Activated naive CD8-positive, alpha-beta T cell treated with anti-CD3 and anti-CD28 coated beads for 36 hours (primary cell): ENCODE measurements around the gene ELL. TPM values are rescaled to one million over a fixed set of nuclear protein-coding genes. Genes with fewer than 3 reads are reported as not detected.
A peak's percentile ranks its signal among the peaks of the same experiment; 100 is the strongest.

ENCODE experiments used
- DNase-seq: peaks from one replicate; pipeline ENCODE4 v3.0.0; 2021
- H3K27ac Mint-ChIP-seq: one replicate; pipeline ENCODE4 v1.8.0; 2022; ENCODE audit warnings: mild to moderate bottlenecking, moderate library complexity, mixed read lengths
- H3K27me3 Mint-ChIP-seq: one replicate; pipeline ENCODE4 v1.8.0; 2022; ENCODE audit warnings: mild to moderate bottlenecking, mixed read lengths
- H3K36me3 Mint-ChIP-seq: one replicate; pipeline ENCODE4 v1.8.0; 2021; ENCODE audit warnings: mild to moderate bottlenecking, mixed read lengths
- H3K4me1 Mint-ChIP-seq: one replicate; pipeline ENCODE4 v1.8.0; 2021; ENCODE audit warnings: mixed read lengths
- H3K4me3 Mint-ChIP-seq: one replicate; pipeline ENCODE4 v1.8.0; 2022; ENCODE audit warnings: mild to moderate bottlenecking, moderate library complexity, mixed read lengths
- H3K9me3 Mint-ChIP-seq: one replicate; pipeline ENCODE4 v1.8.0; 2022; ENCODE audit warnings: mixed read lengths
- total RNA-seq, 2 experiments: library from RNA; stranded (reverse); gene quantifications; one replicate each; pipeline ENCODE4 v1.2.3, GENCODE V29; 2021

The ELL gene
- total RNA-seq, 2 experiments from 2014 or later = 20.0 to 21.0 TPM

DNA sequence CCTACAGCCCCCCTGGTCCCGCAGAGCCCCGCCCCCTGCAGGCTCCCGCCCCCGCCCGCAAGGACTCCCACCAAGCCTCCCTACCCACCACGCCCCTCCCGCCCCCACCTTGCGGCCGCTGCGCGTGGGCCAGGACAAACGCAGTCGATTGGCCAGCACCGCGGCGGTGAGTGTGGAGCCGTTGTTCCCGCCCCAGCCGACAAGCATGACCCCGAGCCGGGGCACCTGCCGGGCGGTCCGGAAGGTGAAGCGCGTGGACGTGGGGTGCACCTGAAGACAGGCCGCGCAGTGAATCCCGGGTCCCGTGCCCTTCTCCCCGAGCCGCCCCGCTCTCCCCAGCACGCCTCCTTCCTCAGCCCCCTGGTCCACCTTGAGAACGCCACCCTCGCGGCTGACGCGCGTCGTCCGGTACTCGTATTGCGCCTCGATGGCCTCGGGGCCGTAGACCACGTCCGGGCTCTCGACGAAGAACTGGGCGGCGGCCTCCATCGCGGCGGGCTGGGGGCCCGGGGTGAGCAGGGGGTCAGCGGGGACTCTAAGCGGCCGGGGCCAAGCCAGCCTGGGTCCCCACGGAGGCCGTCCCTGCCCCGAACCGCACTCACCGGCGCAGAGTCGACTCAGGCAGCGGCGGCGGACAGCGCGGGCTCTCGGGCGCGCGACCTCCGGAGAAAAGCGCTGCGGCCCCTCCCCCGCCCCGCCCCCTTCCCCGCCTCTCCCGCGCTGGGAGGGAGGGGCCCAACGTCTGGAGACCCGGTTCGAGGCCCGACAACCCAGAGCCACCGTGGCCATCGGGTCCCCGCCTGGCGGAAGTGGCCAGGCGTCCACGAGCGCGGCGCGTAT is 84.2 kb downstream of the ELL start, which contains the start of gene ISYNA1:
ISYNA1 (minus strand) TSS at position 643 of the 840 bp plus-strand sequence; CDS start at position 489, 154 bp downstream.
- Mint-ChIP-seq H3K27ac (peak within 1 kb of the TSS; percentile 20), H3K9me3 (peaks cover 3% of the 10 kb centered on the region)

DNA sequence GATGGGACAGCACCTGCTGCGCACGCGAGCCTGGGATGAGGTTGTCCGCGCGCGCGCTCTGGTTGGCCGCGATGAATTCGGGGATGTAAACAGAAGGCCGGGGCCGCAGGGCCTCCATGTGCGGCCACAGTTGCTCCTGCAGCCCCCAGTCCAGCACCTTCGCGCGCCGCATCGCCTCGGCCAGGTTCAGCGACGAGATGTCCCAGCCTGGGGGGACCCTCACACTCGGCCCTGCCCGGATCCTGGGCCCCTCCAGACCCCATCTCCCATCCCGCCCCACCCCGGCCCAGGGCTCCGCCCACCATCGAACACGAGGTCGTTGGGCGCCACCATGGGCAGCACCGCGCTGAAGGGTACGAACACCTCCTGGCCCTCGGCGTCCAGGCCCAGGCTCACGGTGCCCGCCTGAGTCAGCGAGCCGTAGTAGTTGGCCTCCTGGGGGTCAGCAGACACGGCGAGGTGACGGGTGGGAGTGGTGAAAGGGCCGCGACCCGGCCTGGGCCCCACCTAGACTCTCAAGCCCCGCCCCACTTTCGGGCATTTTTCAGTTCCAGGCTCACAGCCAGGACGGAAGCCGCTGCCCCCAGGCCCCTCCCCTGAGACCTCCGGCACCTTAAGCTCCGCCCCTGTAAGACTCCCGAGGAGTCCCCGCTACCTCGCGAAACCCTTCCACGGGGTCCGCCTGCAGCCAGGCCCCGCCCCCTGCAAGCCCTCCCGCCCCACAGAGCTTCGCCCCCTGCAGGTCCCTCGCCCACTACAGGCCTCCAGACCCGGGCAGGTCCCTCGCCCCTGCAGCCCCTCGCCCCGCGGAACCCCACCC is 85.0 kb downstream of the ELL start:
- peak; percentile 88 for DNase-seq
- H3K36me3 Mint-ChIP-seq = peaks cover 9% of the 10 kb centered on the region
- H3K4me1 Mint-ChIP-seq = peaks cover 29% of the 10 kb centered on the region
- peak overlapping the region; percentile 50 for H3K27ac Mint-ChIP-seq
- peak overlapping the region; percentile 69 for H3K4me3 Mint-ChIP-seq
- no peaks in the 10 kb centered on the region for H3K9me3 Mint-ChIP-seq
- H3K27me3 Mint-ChIP-seq = no peaks in the 10 kb centered on the region

More for the DNA sequence above, 84.2 kb downstream of the ELL start, which contains the start of gene ISYNA1:
- DNase-seq = peak; percentile 69
- peaks cover 14% of the 10 kb centered on the region for H3K36me3 Mint-ChIP-seq
- H3K27me3 Mint-ChIP-seq = no peaks in the 10 kb centered on the region
- peaks cover 29% of the 10 kb centered on the region for H3K4me1 Mint-ChIP-seq
- peak within 1 kb of the TSS; percentile 69 for H3K4me3 Mint-ChIP-seq

DNA sequence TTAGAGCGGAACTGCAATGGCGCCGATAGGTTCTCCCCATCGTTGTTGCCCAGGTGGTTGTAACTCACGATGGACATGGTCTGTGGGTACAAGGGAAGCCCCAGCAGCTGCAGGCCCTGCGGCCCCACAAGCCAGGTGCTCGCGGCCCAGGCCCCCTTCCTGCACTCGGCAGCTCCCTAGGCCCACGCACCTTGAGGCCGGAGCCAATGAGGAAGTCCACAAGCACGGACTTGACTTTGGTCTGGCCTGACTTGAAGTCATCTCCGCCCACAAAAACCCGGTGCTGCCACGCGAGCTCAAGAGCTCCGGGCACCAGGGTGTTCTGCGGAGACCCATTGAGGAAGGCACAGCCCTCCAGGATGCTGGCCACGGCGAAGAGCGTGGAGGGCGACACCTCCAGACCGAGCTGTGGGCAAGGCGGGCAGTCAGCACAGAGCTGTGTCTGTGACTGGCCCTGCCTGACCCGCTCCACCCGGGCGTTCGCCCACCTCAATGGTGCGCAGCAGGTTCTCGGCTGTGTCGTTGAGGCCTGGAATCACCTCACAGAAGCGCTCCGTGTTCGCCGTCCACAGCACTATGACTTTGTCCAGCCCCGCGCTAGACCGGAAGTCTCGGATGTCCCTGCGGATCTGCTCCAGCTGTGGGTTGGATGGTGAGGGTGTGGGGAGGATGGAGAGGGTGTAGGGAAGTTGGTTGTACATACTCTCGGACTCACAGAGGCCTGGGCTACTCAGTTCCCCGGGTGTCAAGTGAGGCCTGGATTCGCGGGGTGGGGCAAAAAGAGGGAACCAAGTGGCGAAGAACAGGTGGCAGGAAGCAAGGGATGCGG is 85.8 kb downstream of the ELL start:
- no peaks in the 10 kb centered on the region for H3K9me3 Mint-ChIP-seq
- peak overlapping the region; percentile 50 for H3K27ac Mint-ChIP-seq
- peaks cover 10% of the 10 kb centered on the region for H3K36me3 Mint-ChIP-seq
- no peaks in the 10 kb centered on the region for H3K27me3 Mint-ChIP-seq
- peak overlapping the region; percentile 65 for H3K4me3 Mint-ChIP-seq
- no peak for DNase-seq
- peaks cover 29% of the 10 kb centered on the region for H3K4me1 Mint-ChIP-seq

DNA sequence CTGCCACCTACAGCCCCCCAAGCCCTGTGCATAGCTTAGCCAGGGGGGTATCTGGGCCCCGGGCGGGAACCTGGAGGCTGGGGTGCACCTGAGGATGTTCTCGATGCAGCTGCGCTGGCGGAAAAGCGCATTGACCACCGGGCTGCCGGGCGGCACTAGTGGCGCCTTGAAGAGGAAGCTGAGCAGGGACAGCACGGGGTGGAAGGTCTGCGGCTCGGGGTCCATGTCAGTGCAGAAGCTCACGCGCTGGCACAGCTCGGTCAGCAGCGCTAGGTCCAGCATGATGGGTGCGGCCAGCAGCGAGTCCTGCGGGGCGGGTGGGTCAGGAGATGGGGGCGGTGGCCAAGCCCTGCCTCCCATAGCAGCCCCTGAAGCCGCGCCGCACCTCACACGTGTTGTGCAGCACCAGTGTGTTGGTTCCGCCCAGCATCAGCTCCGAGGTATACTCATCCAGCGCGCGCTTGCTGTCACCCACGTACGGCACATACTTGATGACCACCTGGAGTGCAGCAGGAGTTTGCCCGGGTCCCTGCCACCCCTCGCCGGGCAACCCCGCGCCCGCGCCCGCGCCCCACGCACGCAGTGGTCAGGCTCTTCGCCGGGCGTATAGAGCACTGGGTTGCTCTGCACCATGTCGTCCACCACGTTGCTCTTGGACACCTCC is 86.6 kb downstream of the ELL start:
- H3K36me3 Mint-ChIP-seq = peaks cover 10% of the 10 kb centered on the region
- H3K9me3 Mint-ChIP-seq = no peaks in the 10 kb centered on the region
- H3K4me3 Mint-ChIP-seq = no peak overlapping the region
- DNase-seq = no peak
- peaks cover 30% of the 10 kb centered on the region for H3K4me1 Mint-ChIP-seq
- H3K27ac Mint-ChIP-seq = no peak overlapping the region
- no peaks in the 10 kb centered on the region for H3K27me3 Mint-ChIP-seq

DNA sequence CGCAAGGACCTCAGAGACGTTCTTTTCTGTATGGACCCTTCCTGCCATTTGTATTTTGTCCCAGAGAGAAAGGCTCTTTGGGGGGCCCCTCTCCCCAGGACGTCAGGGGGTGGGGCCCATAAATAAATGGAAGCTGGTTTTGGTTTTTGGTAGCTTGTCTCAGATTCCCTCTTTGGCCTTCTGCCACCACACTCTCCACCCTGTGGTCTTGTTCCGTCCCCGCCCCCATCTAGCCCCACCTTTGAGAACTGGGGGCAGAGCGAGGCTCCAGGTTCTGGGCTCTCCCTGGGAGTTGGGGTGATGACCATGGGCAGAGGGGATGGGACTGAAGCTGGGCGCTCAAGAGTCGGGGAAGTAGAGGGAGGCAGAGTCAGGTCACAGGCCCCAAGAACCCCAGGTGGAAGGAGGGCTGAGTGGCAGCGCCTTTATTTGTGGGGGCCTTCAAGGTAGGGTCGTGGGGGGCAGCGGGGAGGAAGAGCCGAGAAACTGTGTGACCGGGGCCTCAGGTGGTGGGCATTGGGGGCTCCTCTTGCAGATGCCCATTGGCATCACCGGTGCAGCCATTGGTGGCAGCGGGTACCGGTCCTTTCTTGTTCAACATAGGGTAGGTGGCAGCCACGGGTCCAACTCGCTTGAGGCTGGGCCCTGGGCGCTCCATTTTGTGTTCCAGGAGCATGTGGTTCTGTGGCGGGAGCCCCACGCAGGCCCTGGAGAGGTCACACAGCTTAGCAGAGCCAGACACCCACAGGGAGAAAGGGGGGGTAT is 87.3 kb downstream of the ELL start:
- H3K4me1 Mint-ChIP-seq = peaks cover 31% of the 10 kb centered on the region
- peak overlapping the region; percentile 66 for H3K4me3 Mint-ChIP-seq
- DNase-seq = no peak

DNA sequence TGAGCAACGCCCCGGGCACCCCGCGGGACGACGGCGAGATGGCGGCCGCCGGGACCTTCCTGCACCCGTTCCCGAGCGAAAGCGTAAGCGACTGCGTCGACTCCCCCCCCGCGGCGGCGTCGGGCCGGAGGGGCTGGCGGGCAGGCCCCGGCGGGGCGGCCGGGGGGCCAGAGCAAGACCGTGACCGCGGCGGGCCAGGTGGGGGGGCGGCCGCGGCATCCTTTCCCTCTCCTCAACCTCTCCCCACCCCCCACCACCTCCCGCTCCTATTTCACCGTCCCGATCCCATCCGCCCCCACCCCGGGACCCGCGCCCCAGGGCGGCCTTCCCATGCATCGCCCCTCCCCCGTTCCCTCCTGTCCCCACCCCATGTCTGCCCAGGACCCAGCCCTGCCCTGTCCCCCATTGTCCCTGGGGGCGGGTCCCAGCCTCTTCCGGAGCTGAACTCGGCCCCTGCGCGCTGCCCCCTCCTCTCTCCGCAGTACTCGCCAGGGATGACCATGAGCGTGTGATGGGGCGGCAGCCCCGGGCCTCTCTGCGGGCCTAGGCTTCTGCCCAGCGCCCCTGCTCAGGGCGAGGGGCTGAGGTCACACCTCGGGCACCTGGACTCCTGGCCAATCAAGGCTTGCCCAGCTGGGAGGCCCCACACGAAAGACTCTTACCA is 88.0 kb downstream of the ELL start:
- no peak for DNase-seq
- H3K27me3 Mint-ChIP-seq = no peaks in the 10 kb centered on the region
- peaks cover 29% of the 10 kb centered on the region for H3K4me1 Mint-ChIP-seq
- peaks cover 10% of the 10 kb centered on the region for H3K36me3 Mint-ChIP-seq
- H3K27ac Mint-ChIP-seq = peak overlapping the region; percentile 69
- H3K9me3 Mint-ChIP-seq = no peaks in the 10 kb centered on the region
- H3K4me3 Mint-ChIP-seq = peak overlapping the region; percentile 66

More for the DNA sequence above, 87.3 kb downstream of the ELL start:
- Mint-ChIP-seq H3K27ac (peak overlapping the region; percentile 69), H3K36me3 (peaks cover 10% of the 10 kb centered on the region), H3K9me3 (no peaks in the 10 kb centered on the region), H3K27me3 (no peaks in the 10 kb centered on the region)

GRCh38 chr19:18433015-18433691 is 88.7 kb downstream of the ELL start:
- no peaks in the 10 kb centered on the region for H3K9me3 Mint-ChIP-seq
- peak overlapping the region; percentile 34 for H3K27ac Mint-ChIP-seq
- peak overlapping the region; percentile 40 for H3K4me3 Mint-ChIP-seq
- H3K4me1 Mint-ChIP-seq = peaks cover 31% of the 10 kb centered on the region
- peaks cover 10% of the 10 kb centered on the region for H3K36me3 Mint-ChIP-seq
- DNase-seq = no peak
- no peaks in the 10 kb centered on the region for H3K27me3 Mint-ChIP-seq

GRCh38 chr19:18432275-18433014 is 89.4 kb downstream of the ELL start:
- no peaks in the 10 kb centered on the region for H3K27me3 Mint-ChIP-seq
- H3K27ac Mint-ChIP-seq = peak overlapping the region; percentile 34
- no peak for DNase-seq
- peak overlapping the region; percentile 42 for H3K4me3 Mint-ChIP-seq
- H3K36me3 Mint-ChIP-seq = peaks cover 10% of the 10 kb centered on the region
- H3K4me1 Mint-ChIP-seq = peaks cover 31% of the 10 kb centered on the region
- H3K9me3 Mint-ChIP-seq = no peaks in the 10 kb centered on the region

DNA sequence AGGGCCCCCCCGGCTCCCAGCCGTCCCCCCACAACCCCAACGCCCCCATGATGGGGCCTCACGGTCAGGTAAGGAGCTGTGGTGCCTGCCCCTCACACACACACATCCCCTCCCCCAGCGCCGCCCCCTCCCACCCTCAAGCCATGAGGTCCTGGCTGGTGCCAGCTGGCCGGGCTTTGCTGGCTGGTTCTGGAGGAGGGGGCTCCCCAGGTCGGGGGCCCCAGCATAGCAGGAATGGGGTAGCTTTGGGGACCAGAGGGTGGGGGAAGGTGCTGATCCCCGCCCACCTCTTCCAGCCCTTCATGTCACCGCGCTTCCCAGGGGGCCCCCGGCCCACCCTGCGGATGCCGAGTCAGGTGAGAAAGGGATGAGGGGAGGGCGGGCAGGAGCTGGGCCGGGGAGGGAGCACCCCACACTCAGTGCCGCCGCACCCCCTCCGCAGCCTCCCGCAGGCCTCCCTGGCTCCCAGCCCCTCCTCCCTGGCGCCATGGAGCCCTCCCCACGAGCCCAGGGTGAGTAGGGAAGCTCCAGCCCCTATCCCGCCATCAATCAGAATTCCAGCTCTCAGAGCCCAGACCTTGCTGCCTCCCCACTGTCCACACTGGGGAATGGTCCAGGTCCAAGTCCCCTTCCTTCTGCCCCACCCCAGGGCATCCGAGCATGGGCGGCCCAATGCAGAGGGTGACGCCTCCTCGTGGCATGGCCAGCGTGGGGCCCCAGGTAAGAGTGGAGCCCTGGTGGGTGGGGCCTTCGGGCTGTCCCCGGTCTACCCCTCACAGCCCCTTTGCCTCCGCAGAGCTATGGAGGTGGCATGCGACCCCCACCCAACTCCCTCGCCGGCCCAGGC is 90.3 kb downstream of the ELL start:
- H3K4me1 Mint-ChIP-seq = peaks cover 28% of the 10 kb centered on the region
- DNase-seq = no peak
- H3K27ac Mint-ChIP-seq = no peak overlapping the region
- peaks cover 10% of the 10 kb centered on the region for H3K36me3 Mint-ChIP-seq
- no peaks in the 10 kb centered on the region for H3K9me3 Mint-ChIP-seq
- no peaks in the 10 kb centered on the region for H3K27me3 Mint-ChIP-seq
- H3K4me3 Mint-ChIP-seq = no peak overlapping the region

DNA sequence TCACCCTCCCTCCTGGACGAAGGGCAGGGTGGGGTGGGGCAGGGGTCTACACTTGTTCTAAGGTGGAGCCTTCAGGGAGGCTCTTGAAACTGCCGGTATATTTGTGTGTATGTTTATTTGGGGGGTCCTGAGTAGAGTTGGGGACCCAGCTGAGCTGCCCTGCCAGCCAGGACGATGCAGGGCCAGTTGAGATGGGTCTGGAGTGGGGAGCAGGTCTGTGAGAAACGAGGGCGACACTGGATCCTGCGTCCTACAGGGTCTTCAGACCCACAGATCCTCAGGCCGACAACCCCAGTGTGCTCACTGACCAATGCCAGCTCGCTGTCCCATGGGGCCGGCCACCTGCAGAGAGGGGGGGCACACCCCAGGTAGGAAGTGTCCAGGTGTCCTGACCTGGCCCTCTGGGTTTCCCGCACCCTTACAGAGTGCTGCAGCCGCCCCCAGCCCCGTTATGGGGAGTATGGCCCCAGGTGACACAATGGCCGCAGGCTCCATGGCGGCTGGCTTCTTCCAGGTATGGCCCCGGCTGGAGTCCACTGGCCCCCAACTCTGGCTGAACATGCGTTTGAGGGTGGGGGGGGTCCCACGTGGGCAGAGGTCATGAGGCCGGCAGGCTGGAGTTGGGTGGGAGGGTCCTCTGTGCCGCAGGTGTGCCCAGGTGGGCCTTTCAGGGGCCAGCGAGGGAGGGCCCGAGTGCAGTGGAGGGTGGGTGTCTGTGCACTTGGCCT is 91.3 kb downstream of the ELL start:
- Mint-ChIP-seq H3K27me3 (no peaks in the 10 kb centered on the region), H3K36me3 (peaks cover 8% of the 10 kb centered on the region), H3K9me3 (no peaks in the 10 kb centered on the region), H3K4me3 (no peak overlapping the region), H3K27ac (no peak overlapping the region), H3K4me1 (peaks cover 27% of the 10 kb centered on the region)
- no peak for DNase-seq
